Activated CD4-positive, alpha-beta T cell treated with anti-CD3 and anti-CD28 coated beads for 4 hours (primary cell): ENCODE measurements around the gene PANK1.

ENCODE experiments used
- DNase-seq, 2 donors: peaks; one replicate each; pipeline ENCODE4 v3.0.0-alpha.2; 2020

PANK1 gene

GRCh38 chr10:89613582-89613981 is 31.5 kb downstream of the PANK1 start:
- DNase-seq: no peak

DNA sequence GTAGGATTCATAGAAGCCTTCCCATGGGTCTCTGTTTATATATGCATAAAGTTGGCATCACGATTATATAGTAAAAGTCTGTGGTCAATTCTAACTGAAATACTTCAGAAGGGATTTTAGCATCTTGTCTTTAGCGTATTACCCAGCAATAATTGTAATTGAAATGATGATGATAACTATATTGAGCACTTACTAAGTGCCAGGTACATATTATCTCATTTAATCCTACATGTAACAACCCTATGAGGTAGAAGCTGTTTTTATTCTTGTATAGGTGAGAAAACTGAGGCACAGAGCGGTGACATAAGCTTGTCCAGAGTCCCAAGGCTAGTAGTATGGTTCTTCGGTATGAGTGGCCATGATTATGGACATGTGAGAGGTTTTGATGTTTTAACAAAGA is 33.8 kb downstream of the PANK1 start:
- DNase-seq: no peak

GRCh38 chr10:89609833-89610346 is 35.2 kb downstream of the PANK1 start:
- no peak for DNase-seq

- DNase-seq: no peak
Measured at GRCh38 chr10:89604200-89604599, 40.8 kb downstream of the PANK1 start.

DNA sequence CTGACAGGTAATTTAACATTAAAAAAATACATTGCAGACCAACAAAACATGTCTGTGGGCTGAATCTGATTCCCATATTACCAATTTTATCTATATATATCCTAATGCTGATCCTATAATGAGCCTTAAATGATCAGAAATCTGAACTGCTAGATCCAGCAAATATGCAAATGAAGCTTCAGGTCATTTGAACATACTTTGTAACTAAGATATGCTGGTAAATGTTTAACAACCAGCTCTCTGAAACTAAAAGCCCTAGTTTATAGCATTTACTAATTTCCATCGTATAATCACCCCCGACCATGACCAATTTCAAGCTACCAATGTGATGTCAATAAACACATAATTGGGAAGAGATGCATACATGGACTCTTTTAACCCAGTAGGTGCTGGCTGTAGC is 42.1 kb downstream of the PANK1 start:
- DNase-seq: no peak

GRCh38 chr10:89601728-89602361 is 43.2 kb downstream of the PANK1 start:
- no peak for DNase-seq

DNA sequence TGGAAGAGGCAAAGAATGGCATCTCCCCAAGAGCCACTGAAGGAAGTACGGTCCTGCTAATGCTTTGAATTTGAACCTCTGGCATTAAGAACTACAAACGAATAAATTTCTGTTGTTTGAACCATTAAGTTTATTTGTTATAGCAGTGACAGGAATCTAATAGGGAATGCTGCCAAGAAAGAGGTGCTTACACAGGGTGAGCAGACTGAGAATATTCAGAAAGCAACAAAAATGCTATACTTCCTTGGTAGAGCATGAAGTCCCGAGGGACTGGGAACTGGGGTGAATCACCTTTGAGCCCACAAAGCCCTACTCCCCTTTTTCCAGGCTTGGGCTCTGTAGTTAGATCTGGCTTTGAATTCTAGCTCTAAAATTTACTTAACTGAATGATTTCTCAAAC is 45.0 kb downstream of the PANK1 start:
- DNase-seq: no peak

- no peak for DNase-seq
Measured at GRCh38 chr10:89593043-89593442, 52.0 kb downstream of the PANK1 start.

- DNase-seq: no peak
Measured at GRCh38 chr10:89592539-89592938, 52.5 kb downstream of the PANK1 start.

DNA sequence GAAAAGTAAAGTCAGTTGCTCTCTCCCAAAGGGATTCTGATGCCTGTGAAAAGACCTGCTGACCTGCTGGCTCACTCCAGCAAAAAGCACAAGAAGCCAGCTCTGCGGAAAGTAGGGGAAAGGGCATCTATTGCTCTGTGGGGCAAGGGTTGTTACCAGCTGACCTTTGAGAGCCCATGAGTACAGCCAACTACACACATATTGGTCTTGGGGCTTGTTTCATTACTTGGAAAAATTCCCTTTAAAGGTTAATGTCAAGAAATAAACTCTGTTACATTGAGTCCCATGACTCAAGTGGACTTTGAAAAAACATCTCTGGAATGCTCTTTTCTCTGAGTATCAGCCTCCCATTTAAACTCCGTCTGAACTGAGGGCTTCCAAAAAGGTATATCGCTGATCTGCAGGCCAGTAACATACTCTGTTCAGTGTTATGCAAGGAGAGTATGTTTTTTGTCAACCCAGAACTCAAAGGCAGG is 53.2 kb downstream of the PANK1 start:
- no peak for DNase-seq

DNA sequence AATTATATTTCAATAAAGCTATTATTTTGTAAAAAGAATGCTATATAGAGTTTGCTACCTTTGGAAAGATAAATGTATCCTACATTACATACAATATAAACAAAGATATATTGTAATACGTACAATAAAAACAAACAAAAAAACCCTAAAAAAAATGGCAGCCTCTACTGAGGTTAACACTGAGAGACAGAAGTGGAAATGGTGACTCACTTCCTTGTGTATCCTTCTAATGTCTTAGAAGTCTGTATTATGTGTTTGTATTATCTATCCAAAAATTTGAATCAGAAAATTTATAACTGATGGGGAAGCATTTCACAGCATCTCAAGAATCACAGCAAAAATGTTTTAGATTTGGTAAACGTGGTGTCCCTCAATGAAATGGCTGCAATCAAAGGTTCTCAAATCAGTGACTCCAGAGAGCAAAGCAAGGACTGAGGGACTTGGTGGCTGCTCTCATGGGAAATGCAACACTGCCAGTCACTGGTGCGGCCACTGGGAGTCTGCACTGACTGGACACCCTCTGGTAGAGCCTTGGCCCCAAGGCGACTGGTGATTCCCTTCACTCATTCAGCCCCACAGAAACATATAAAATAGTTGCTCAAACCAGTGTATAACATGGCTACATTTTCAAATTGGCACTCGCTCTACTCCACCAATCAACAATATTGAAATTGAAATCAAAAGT is 53.8 kb downstream of the PANK1 start:
- DNase-seq: no peak

DNA sequence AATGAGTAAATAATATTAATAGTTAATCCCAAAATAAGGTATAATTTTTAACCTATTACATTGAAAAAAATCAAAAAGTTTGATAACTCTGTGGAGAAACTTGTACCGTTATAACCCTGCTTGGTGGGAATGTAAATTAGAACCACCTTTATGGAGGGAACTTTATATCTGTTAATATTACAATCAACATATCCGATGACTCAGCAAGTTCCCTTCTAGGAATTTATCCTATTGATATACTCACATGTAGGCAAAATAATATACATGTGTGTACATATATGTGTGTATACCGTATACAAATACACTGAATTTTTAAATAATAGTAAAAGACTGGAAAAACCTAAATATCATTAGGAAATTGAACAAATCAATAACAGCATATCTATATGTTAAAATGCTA is 54.7 kb downstream of the PANK1 start:
- no peak for DNase-seq

DNA sequence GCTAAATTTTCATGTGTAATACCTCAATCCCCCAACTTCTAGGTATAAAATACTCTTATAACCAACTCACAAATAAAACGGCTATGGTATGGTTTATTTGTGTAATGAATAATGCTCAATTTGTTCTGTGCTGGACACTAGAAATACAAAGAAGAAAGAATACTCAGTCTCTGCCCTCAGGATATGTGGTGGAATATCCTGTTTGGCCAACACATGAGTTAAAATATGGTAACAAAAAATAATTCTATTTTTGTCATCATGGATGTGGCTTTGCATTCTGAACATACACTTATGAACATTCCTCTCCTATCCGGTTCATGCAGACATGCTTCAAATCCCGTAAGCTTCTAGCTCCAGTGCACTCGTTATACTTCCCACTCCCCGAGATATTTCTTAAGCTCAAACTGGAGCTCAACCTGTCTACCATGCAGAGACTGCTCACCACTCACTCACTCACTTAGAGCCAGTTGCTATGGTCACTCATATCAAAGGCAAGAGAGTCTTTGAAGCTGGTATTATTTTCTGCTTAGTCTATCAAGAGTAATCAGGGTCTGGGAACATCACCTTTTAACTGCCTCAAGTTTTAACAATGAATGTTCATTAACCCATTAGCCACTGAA is 55.8 kb downstream of the PANK1 start:
- DNase-seq: no peak

GRCh38 chr10:89588671-89589070 is 56.4 kb downstream of the PANK1 start:
- no peak for DNase-seq

GRCh38 chr10:89582022-89582421 is 63.0 kb downstream of the PANK1 start:
- no peak for DNase-seq

- DNase-seq: no peak
Measured at GRCh38 chr10:89580243-89580642, 64.8 kb downstream of the PANK1 start.

DNA sequence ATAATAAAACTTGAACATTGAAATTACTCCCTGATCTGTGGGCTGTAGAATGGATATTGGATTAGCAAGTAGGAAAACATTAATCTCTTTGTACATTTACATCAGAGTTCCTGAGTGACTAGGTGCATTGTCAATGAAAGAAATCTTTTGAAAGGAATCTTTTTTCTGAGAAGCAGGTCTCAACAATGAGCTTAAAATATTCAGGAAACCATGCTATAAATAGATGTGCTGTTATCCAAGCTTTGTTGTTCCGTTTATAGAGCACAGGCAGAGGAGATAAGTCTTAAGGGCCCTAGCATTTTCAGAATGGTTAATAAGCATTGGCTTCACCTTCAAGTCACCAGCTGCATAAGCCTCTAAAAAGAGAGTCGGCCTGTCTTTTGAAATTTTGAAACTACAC is 68.3 kb downstream of the PANK1 start:
- DNase-seq: no peak

DNA sequence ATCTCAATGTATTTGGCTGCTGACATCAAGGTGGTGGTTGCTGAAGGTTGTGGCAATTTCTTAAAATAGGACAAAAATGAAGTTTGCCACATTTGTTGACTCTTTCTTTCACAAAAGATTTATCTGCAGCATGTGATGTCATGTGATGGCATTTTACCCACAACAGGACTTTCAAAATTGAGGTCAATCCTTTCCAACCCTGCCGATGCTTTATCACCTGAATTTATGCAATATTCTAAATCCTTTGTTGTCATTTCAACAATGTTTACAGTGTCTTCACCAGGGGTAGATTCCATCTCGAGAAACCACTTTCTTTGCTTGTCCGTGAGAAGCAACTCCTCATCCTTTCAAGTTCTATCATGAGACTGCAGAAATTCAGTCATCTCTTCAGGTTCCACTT is 69.0 kb downstream of the PANK1 start:
- DNase-seq: no peak

GRCh38 chr10:89575031-89575430 is 70.0 kb downstream of the PANK1 start:
- no peak for DNase-seq

DNA sequence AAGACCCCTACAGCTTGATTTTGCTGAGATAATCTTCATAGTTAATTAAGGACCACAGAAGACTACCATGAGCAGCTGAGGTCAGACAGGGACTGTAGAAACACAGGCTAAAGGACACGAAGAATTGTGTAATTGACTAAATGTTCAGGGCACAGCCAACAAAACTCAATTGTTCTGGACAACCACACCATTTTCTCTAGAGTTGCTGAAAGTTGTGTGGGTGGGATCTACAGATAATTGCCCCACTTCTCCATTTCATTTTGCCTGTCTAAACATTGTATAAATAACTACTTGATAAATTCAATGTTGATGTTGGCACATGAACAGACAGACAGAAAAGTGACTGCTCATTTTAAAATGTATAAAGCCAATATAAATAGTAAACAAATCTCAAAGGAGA is 70.7 kb downstream of the PANK1 start:
- no peak for DNase-seq

- DNase-seq: no peak
Measured at GRCh38 chr10:89567576-89568245, 77.3 kb downstream of the PANK1 start.

DNA sequence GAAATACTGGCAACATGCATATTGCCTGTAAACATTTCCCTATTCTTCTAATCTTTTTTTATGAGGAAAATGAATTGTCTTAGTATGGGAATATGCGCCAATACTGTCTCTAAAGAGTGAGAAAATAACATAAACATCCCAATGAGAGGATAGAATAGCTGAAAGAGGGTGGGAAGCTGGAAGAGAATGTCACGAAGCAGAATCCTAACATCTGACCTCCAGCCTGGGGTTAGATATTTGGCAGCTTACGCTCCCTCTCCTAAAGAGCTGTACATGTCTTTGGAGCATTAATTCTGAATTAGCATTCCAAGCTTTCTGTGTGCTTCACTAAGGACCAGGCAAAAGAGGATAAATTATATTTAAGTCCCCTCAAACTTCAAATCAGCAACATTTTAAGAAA is 78.0 kb downstream of the PANK1 start:
- no peak for DNase-seq

- DNase-seq: no peak
Measured at GRCh38 chr10:89566095-89566950, 78.7 kb downstream of the PANK1 start.
